A549 (cell line): ENCODE data around the gene DIS3L2. TPM values are rescaled to one million over a fixed set of nuclear protein-coding genes. Genes with fewer than 3 reads are reported as not detected.
"Not testable (repeated sequence)": the region's sequence is repeated elsewhere in the genome, so short reads cannot be mapped to it uniquely, and the experiment has no call there.

Source experiments
- ATAC-seq, 2 experiments: fragments of 200-7000 bp in 1 of 2; fragments of >200 bp in 1 of 2; cut with Nextera tagmentation in 1 of 2; cut with Tn5 transposase in 1 of 2; 3 replicates each; pipeline versions ENCODE4 v1.8.0 to v1.9.1; 2018 to 2020; ENCODE audit warnings: mild to moderate bottlenecking in 1 of 2, moderate library complexity in 1 of 2
- CTCF ChIA-PET: fragments of 300-600 bp; sonication (Branson Sonifier 250); formaldehyde crosslinking; extraction: SDS; loops from one replicate; lab custom pipeline; 2021; ENCODE audit warnings: antibody characterized with exemption, inconsistent platforms; lab: Yijun Ruan, JAX
- POLR2A ChIA-PET: fragments of 350-600 bp; formaldehyde crosslinking; extraction: SDS; loops from one replicate; lab custom pipeline; 2021; ENCODE audit warnings: antibody characterized with exemption, inconsistent platforms; lab: Yijun Ruan, JAX
- DNase-seq, 2 experiments: peaks; one replicate each; pipeline versions ENCODE4 v3.0.0 to v3.0.0-alpha.2; 2011 to 2016; ENCODE audit warnings: low read depth in 1 of 2, low spot score in 1 of 2
- FAIRE-seq: peaks from 2 replicates; lab custom pipeline; 2011; peaks lifted over from hg19 to GRCh38; lab: Jason Lieb, UNC
- H3K27ac ChIP-seq, 2 experiments: fragments of >200 bp; sonication (Bioruptor Twin); formaldehyde crosslinking; 3 replicates each; pipeline ENCODE4 v1.5.1; 2016 to 2017
- H3K4me1 ChIP-seq: fragments of >200 bp; sonication (Bioruptor Twin); formaldehyde crosslinking; 3 replicates; pipeline ENCODE4 v1.6.1; 2016
- H3K4me2 ChIP-seq: fragments of >200 bp; sonication (Bioruptor Twin); formaldehyde crosslinking; 3 replicates; pipeline ENCODE4 v1.6.1; 2016
- H3K4me3 ChIP-seq: fragments of >200 bp; sonication (Bioruptor Twin); formaldehyde crosslinking; 3 replicates; pipeline ENCODE4 v1.5.1; 2016
- H3K9me3 ChIP-seq: fragments of >200 bp; sonication (Bioruptor Twin); formaldehyde crosslinking; 3 replicates; pipeline ENCODE4 v1.6.1; 2016
- CBX2 ChIP-seq: fragments of 200-600 bp; sonication (generic); IDR thresholded peaks from 2 replicates; pipeline ENCODE4 v1.6.1; 2016; ENCODE audit warnings: low read depth, mild to moderate bottlenecking, borderline replicate concordance
- CHD2 ChIP-seq: fragments of 150-350 bp; IDR thresholded peaks from 2 replicates; pipeline ENCODE4 v1.6.1; 2014; ENCODE audit warnings: low read length; ENCODE audit not compliant: partially characterized antibody
- EHF ChIP-seq: fragments of 250-450 bp; sonication (Bioruptor Pico); IDR thresholded peaks from 2 replicates; pipeline ENCODE4 v1.5.0; 2020; ENCODE audit warnings: mild to moderate bottlenecking
- ESRRA ChIP-seq: fragments of 150-350 bp; IDR thresholded peaks from 2 replicates; pipeline ENCODE4 v1.6.1; 2014; ENCODE audit warnings: mild to moderate bottlenecking, low read length, borderline replicate concordance
- FOSB ChIP-seq: fragments of 250-450 bp; sonication (Bioruptor Pico); IDR thresholded peaks from 2 replicates; pipeline ENCODE4 v1.5.0; 2020; ENCODE audit warnings: mild to moderate bottlenecking, moderate library complexity
- FOXS1 ChIP-seq: fragments of 250-450 bp; sonication (Bioruptor Pico); IDR thresholded peaks from 2 replicates; pipeline ENCODE4 v1.5.0; 2020; ENCODE audit warnings: mild to moderate bottlenecking, moderate library complexity
- HDAC2 ChIP-seq: fragments of 200-600 bp; sonication (generic); IDR thresholded peaks from 2 replicates; pipeline ENCODE4 v1.6.1; 2016
- HEYL ChIP-seq: fragments of 250-450 bp; sonication (Bioruptor Pico); IDR thresholded peaks from 2 replicates; pipeline ENCODE4 v1.8.0; 2021; ENCODE audit warnings: mild to moderate bottlenecking, moderate library complexity
- HOXA7 ChIP-seq: fragments of 250-450 bp; sonication (Bioruptor Pico); IDR thresholded peaks from 2 replicates; pipeline ENCODE4 v1.5.0; 2020; ENCODE audit warnings: mild to moderate bottlenecking, moderate library complexity
- HOXB5 ChIP-seq: fragments of 250-450 bp; sonication (Bioruptor Pico); IDR thresholded peaks from 2 replicates; pipeline ENCODE4 v1.5.0; 2020; ENCODE audit warnings: mild to moderate bottlenecking, moderate library complexity
- MAFK ChIP-seq: fragments of 450-650 bp; IDR thresholded peaks from 2 replicates; pipeline ENCODE4 v1.6.1; 2014; ENCODE audit not compliant: partially characterized antibody
- MAX ChIP-seq: IDR thresholded peaks from 2 replicates; pipeline ENCODE4 v1.6.1; 2012
- MAZ ChIP-seq: fragments of 150-350 bp; IDR thresholded peaks from 2 replicates; pipeline ENCODE4 v1.6.1; 2014; ENCODE audit warnings: antibody characterized with exemption, low read depth, low read length, borderline replicate concordance
- NPAS2 ChIP-seq: fragments of 250-450 bp; sonication (Bioruptor Pico); IDR thresholded peaks from 2 replicates; pipeline ENCODE4 v1.8.0; 2022; ENCODE audit warnings: mild to moderate bottlenecking, moderate library complexity, borderline replicate concordance
- NR3C1 ChIP-seq: fragments of >200 bp; sonication (Bioruptor Twin); formaldehyde crosslinking; IDR thresholded peaks from 3 replicates; pipeline ENCODE4 v1.6.1; 2017
- POLR2AphosphoS2 ChIP-seq: conservative IDR thresholded peaks from 2 replicates; pipeline ENCODE4 v1.6.1; 2012; ENCODE audit warnings: low read length, improper control_type of control experiment, inconsistent platforms
- RCOR1 ChIP-seq: fragments of 150-350 bp; IDR thresholded peaks from 2 replicates; pipeline ENCODE4 v1.6.1; 2014; ENCODE audit warnings: antibody characterized with exemption, low read length, low read depth
- SREBF2 ChIP-seq: fragments of 450-650 bp; IDR thresholded peaks from 2 replicates; pipeline ENCODE4 v1.6.1; 2014; ENCODE audit warnings: mild to moderate bottlenecking, moderate library complexity
- TFCP2L1 ChIP-seq: fragments of 250-450 bp; sonication (Bioruptor Pico); IDR thresholded peaks from 2 replicates; pipeline ENCODE4 v1.5.0; 2021; ENCODE audit warnings: mild to moderate bottlenecking
- TP53 ChIP-seq: fragments of 250-450 bp; sonication (Bioruptor Pico); IDR thresholded peaks from 2 replicates; pipeline ENCODE4 v1.5.0; 2021; ENCODE audit warnings: mild to moderate bottlenecking, moderate library complexity
- USF2 ChIP-seq: fragments of 450-650 bp; IDR thresholded peaks from 2 replicates; pipeline ENCODE4 v1.6.1; 2014; ENCODE audit warnings: antibody characterized with exemption
- ZFP36 ChIP-seq: fragments of 450-650 bp; IDR thresholded peaks from 2 replicates; pipeline ENCODE4 v1.6.1; 2014; ENCODE audit warnings: borderline replicate concordance; ENCODE audit not compliant: partially characterized antibody
- ZSCAN20 ChIP-seq: fragments of 250-450 bp; sonication (Bioruptor Pico); IDR thresholded peaks from 2 replicates; pipeline ENCODE4 v1.8.0; 2022; ENCODE audit warnings: mild to moderate bottlenecking, moderate library complexity
- WGBS: methylation state at CpG from one replicate; pipeline ENCODE4 v1.1.6; 2017; ENCODE audit errors: missing lambda C conversion rate; 5-methylcytosine and 5-hydroxymethylcytosine counted together
- polyA plus RNA-seq, 4 experiments: library from polyadenylated mRNA; depleted of rRNA in 3 of 4; stranded (reverse); fragments of >200 nt; fragmentation: RNase III in 1 of 4; extraction: RNeasy Plus Mini Kit Qiagen cat#74134 plus additional on column Dnase treatment in 1 of 4; gene quantifications; 2 replicates in 3 of 4; 3 replicates in 1 of 4; pipeline ENCODE4 v1.2.3, GENCODE V29; 2011 to 2017
- TF ChIP-seq, protein P1 (sequence below): fragments of 150-350 bp; IDR thresholded peaks from 2 replicates; pipeline ENCODE4 v1.6.1; 2014; ENCODE audit warnings: low read depth, mild to moderate bottlenecking, low read length
- TF ChIP-seq, protein P2 (sequence below): fragments of 250-450 bp; sonication (Bioruptor Pico); IDR thresholded peaks from 2 replicates; pipeline ENCODE4 v1.5.0; 2020; ENCODE audit warnings: low read depth, mild to moderate bottlenecking, moderate library complexity

DIS3L2 gene
- polyA plus RNA-seq, 2 of the 4 experiments (the other 2 are of a cell fraction) = 14.9 to 15.4 TPM

- ChIA-PET CTCF (no interaction called here), POLR2A (no interaction called here)
- WGBS = 88% methylated on average over 3 of the region's 3 CpGs
- H3K4me2 ChIP-seq = no peak overlapping the region
- H3K4me3 ChIP-seq = no peak overlapping the region
- no peak for ATAC-seq
- TF ChIP-seq POLR2AphosphoS2 = no peak
- no peak for TF ChIP-seq RCOR1
- TF ChIP-seq MAX = no peak
- TF ChIP-seq HDAC2 = no peak
- TF ChIP-seq ZFP36 = no peak
- TF ChIP-seq CHD2 = no peak
- no peak for TF ChIP-seq MAZ
- no peak for TF ChIP-seq ESRRA
- H3K4me1 ChIP-seq = no peaks in the 10 kb centered on the region
- H3K9me3 ChIP-seq = no peaks in the 10 kb centered on the region
- DNase-seq = no peak
- no peak for FAIRE-seq
- no peak overlapping the region for H3K27ac ChIP-seq
Measured at GRCh38 chr2:232162187-232162586, 200.7 kb downstream of the DIS3L2 start.

DNA sequence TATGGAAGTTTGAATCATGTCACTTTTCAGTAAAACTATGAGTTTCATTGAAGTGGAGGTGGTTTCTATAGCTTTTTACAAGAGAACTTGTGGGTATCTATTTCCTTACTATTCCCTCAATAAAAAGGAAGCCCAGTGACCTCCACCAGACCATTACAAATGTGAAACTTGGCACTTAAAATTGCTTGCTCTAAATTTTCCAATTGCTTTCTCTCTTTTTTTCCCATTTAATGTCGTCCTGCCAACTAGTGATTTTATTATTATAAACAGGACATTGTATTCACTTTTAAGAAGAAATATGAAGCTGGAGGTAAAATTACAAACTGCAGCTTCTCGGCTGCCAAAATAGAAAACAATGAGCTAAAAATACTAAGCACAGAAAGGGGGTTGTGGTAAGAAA, 208.9 kb downstream of the DIS3L2 start:
- Histone ChIP-seq H3K9me3 (no peaks in the 10 kb centered on the region), H3K27ac (no peak overlapping the region), H3K4me1 (no peaks in the 10 kb centered on the region), H3K4me3 (no peak overlapping the region), H3K4me2 (no peak overlapping the region)
- ChIA-PET CTCF (interaction anchor here (0.8 to 1.4 kb wide), 2 partner anchors 17 to 245 kb away, joined by 3 read pairs; no protein-coding TSS in a partner anchor), POLR2A (no interaction called here)
- FAIRE-seq (no peak), ATAC-seq (no peak), DNase-seq (no peak)
- 71% methylated on average over 2 of the region's 2 CpGs for WGBS
- TF ChIP-seq ZSCAN20 (CRISPR knock-in tag) (no peak), HOXA7 (no peak), TP53 (no peak), MAFK (no peak), EHF (CRISPR knock-in tag) (no peak), USF2 (no peak), HEYL (CRISPR knock-in tag) (no peak), FOSB (CRISPR knock-in tag) (no peak), RCOR1 (no peak), FOXS1 (no peak), CBX2 (no peak), ESRRA (no peak), MAX (no peak)
- TF ChIP-seq, protein P1, sequence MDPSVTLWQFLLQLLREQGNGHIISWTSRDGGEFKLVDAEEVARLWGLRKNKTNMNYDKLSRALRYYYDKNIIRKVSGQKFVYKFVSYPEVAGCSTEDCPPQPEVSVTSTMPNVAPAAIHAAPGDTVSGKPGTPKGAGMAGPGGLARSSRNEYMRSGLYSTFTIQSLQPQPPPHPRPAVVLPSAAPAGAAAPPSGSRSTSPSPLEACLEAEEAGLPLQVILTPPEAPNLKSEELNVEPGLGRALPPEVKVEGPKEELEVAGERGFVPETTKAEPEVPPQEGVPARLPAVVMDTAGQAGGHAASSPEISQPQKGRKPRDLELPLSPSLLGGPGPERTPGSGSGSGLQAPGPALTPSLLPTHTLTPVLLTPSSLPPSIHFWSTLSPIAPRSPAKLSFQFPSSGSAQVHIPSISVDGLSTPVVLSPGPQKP = no peak
- TF ChIP-seq, protein P2, sequence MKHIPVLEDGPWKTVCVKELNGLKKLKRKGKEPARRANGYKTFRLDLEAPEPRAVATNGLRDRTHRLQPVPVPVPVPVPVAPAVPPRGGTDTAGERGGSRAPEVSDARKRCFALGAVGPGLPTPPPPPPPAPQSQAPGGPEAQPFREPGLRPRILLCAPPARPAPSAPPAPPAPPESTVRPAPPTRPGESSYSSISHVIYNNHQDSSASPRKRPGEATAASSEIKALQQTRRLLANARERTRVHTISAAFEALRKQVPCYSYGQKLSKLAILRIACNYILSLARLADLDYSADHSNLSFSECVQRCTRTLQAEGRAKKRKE (CRISPR knock-in tag) = no peak

GRCh38 chr2:232174662-232175061, 213.1 kb downstream of the DIS3L2 start:
- no peak overlapping the region for H3K4me2 ChIP-seq
- H3K4me1 ChIP-seq = no peaks in the 10 kb centered on the region
- CTCF ChIA-PET = interaction anchor here (1.1 to 1.6 kb wide), 2 partner anchors 10 to 33 kb away, joined by 3 to 4 read pairs; no protein-coding TSS in a partner anchor
- no peak for TF ChIP-seq HOXB5 (CRISPR knock-in tag)
- TF ChIP-seq NPAS2 (CRISPR knock-in tag) = no peak
- TF ChIP-seq ESRRA = no peak
- TF ChIP-seq TFCP2L1 = no peak
- no peak for TF ChIP-seq SREBF2
- TF ChIP-seq NR3C1 = no peak
- TF ChIP-seq, all 56 proteins: peak for 0
- POLR2A ChIA-PET = no interaction called here
- WGBS = 85% methylated on average over 4 of the region's 4 CpGs
- no peak for ATAC-seq
- no peak for DNase-seq
- no peak for FAIRE-seq
- Histone ChIP-seq H3K27ac (no peak overlapping the region), H3K9me3 (no peaks in the 10 kb centered on the region), H3K4me3 (no peak overlapping the region)

- ATAC-seq, POLR2A ChIA-PET, H3K4me2 ChIP-seq, H3K27ac ChIP-seq, H3K4me3 ChIP-seq, H3K4me1 ChIP-seq, DNase-seq, CTCF ChIA-PET, H3K9me3 ChIP-seq, FAIRE-seq: not testable (repeated sequence)
- WGBS = 94% methylated on average over 5 of the region's 5 CpGs
Measured at GRCh38 chr2:232176587-232176986, 215.1 kb downstream of the DIS3L2 start.
